IMR-90 (cell line): ENCODE data around the gene ECT2.

ENCODE experiments used
- BHLHE40 ChIP-seq: fragments of 150-350 bp; IDR thresholded peaks from 2 replicates; pipeline ENCODE4 v1.6.1; 2016; ENCODE audit warnings: mild to moderate bottlenecking, low read depth, low read length
- CEBPB ChIP-seq: IDR thresholded peaks from 2 replicates; pipeline ENCODE4 v1.6.1; 2012; ENCODE audit warnings: low read depth, low read length, improper control_type of control experiment
- CTCF ChIP-seq: conservative IDR thresholded peaks from 2 replicates; pipeline ENCODE4 v1.5.1; 2012; ENCODE audit warnings: mild to moderate bottlenecking, low read depth, low read length, improper control_type of control experiment
- ELK1 ChIP-seq: fragments of 150-350 bp; IDR thresholded peaks from 2 replicates; pipeline ENCODE4 v1.6.1; 2016; ENCODE audit warnings: low read depth, mild to moderate bottlenecking, low read length, moderate library complexity, borderline replicate concordance
- MAFK ChIP-seq: IDR thresholded peaks from 2 replicates; pipeline ENCODE4 v1.6.1; 2012; ENCODE audit warnings: low read depth, low read length, improper control_type of control experiment
- MXI1 ChIP-seq: IDR thresholded peaks from 2 replicates; pipeline ENCODE4 v1.6.1; 2012; ENCODE audit warnings: low read depth, mild to moderate bottlenecking, low read length, moderate library complexity, borderline replicate concordance
- POLR2A ChIP-seq: IDR thresholded peaks from 2 replicates; pipeline ENCODE4 v1.6.1; 2012; ENCODE audit warnings: mild to moderate bottlenecking, low read depth, low read length
- RCOR1 ChIP-seq: IDR thresholded peaks from 2 replicates; pipeline ENCODE4 v1.6.1; 2012; ENCODE audit warnings: mild to moderate bottlenecking, low read length, improper control_type of control experiment; ENCODE audit not compliant: insufficient replicate concordance
- RFX5 ChIP-seq: IDR thresholded peaks from 2 replicates; pipeline ENCODE4 v1.8.0; 2012; ENCODE audit warnings: low read depth, mild to moderate bottlenecking, low read length, moderate library complexity
- SMC3 ChIP-seq: fragments of 150-350 bp; IDR thresholded peaks from 2 replicates; pipeline ENCODE4 v1.6.1; 2016; ENCODE audit warnings: low read depth, mild to moderate bottlenecking, antibody characterized with exemption, low read length, moderate library complexity
- USF2 ChIP-seq: fragments of 150-350 bp; IDR thresholded peaks from 2 replicates; pipeline ENCODE4 v1.6.1; 2017; ENCODE audit warnings: mild to moderate bottlenecking, antibody characterized with exemption, low read length, low read depth

- TF ChIP-seq USF2 (no peak), CTCF (no peak), POLR2A (no peak), SMC3 (no peak), CEBPB (no peak), RFX5 (no peak), BHLHE40 (no peak), RCOR1 (no peak), ELK1 (no peak), MXI1 (no peak), MAFK (no peak)
Observed at GRCh38 chr3:172853921-172854666, 103.6 kb downstream of the ECT2 start.
